ENCODE measurements around the gene HNRNPC.
A peak's percentile ranks its signal among the peaks of the same experiment; 100 is the strongest.

The HNRNPC gene

DNA sequence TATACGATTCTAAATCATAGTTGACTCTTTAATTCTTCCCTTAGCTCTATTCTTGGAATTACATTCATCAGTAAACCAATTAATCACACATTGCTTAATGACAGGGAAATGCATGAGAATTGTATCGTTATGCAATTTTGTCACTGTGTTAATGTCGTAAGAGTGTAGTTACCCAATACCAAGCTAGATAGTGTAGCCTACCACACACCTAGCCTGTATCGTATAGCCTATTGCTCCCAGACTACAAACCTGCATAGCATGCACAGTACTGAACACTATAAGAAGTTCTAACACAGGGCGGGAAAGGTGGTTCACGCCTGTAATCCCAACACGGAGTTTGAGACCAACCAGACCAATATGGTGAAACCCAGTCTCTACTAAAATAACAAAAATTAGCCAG, 24.7 kb downstream of the HNRNPC start:
- DNase-seq (ENCODE audit: extremely low spot score) = no peak
- ChIA-PET CTCF (interaction anchor here (0.6 kb wide), 1 partner anchor 379 kb away, joined by 4 read pairs; no protein-coding TSS in a partner anchor), POLR2A (interaction anchor here (1.1 to 1.9 kb wide), 2 partner anchors 9 to 11 kb away, joined by 5 read pairs; no protein-coding TSS in a partner anchor)
- TF ChIP-seq ZNF384 (IDR thresholded peaks at IDR 0.05) = no peak
- no peak for TF ChIP-seq NFRKB (IDR thresholded peaks at IDR 0.05)
- TF ChIP-seq SP1 (IDR thresholded peaks at IDR 0.05) = no peak
- TF ChIP-seq ARNT (IDR thresholded peaks at IDR 0.05) = no peak

- ChIA-PET POLR2A (interaction anchor here (1.4 kb wide), 1 partner anchor 66 kb away, joined by 3 read pairs; no protein-coding TSS in a partner anchor), CTCF (no interaction called here)
These were observed 27.9 kb downstream of the HNRNPC start for GRCh38 chr14:21241218-21241819.

DNA sequence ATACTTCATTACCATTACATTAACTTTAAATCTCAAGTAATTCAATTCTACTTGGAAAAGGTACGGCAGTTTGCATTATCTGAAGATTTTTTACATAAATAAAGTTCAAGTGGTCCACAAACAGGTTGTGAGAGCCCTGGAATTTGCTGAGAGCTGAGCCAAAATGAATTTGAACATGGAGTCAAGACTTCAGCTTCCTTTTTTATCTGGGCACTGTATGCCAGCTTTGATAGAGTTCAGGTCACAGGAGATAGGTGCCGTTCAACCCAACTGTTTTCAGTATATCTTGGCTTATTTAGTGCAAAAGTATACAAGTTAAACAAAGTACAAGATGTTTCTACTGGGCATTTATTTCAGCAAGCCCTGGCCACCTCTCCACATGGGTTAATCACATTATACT, 28.8 kb downstream of the HNRNPC start:
- DNase-seq (ENCODE audit: extremely low spot score) = no peak
- POLR2A ChIA-PET = interaction anchor here (0.7 kb wide), 1 partner anchor 25 kb away, joined by 3 read pairs; no protein-coding TSS in a partner anchor
- TF ChIP-seq ELF4 (IDR thresholded peaks at IDR 0.05) (no peak), FOXK2 (IDR thresholded peaks at IDR 0.05) (no peak), ZNF384 (IDR thresholded peaks at IDR 0.05) (no peak), LEF1 (IDR thresholded peaks at IDR 0.05; ENCODE audit: borderline replicate concordance) (no peak), FOXM1 (IDR thresholded peaks at IDR 0.05; ENCODE audit: borderline replicate concordance) (no peak), FOXA1 (IDR thresholded peaks at IDR 0.05) (no peak), TARDBP (IDR thresholded peaks at IDR 0.05) (no peak), PKNOX1 (IDR thresholded peaks at IDR 0.05) (no peak), NFRKB (IDR thresholded peaks at IDR 0.05) (no peak), CTBP1 (IDR thresholded peaks at IDR 0.05; ENCODE audit: borderline replicate concordance) (no peak), L3MBTL2 (conservative IDR thresholded peaks at IDR 0.05) (no peak)
- CTCF ChIA-PET = no interaction called here

More at GRCh38 chr14:21241218-21241819, 27.9 kb downstream of the HNRNPC start:
- no peak for TF ChIP-seq BHLHE40 (IDR thresholded peaks at IDR 0.05; ENCODE audit: borderline replicate concordance)
- no peak for TF ChIP-seq HDGF (IDR thresholded peaks at IDR 0.05; ENCODE audit: borderline replicate concordance)
- DNase-seq (ENCODE audit: extremely low spot score) = no peak

- CTCF ChIA-PET = interaction anchor here (0.6 kb wide), 1 partner anchor 17 kb away, joined by 4 read pairs; no protein-coding TSS in a partner anchor
- TF ChIP-seq SUZ12 (IDR thresholded peaks at IDR 0.05) (no peak), ELF4 (IDR thresholded peaks at IDR 0.05) (no peak), ARNT (IDR thresholded peaks at IDR 0.05) (no peak)
- POLR2A ChIA-PET = interaction anchor here (0.6 to 0.8 kb wide), 3 partner anchors 17 to 250 kb away, joined by 3 to 4 read pairs (median 3); partner anchors contain the start of gene ZNF219
- DNase-seq (ENCODE audit: extremely low spot score) = no peak
These were observed 30.3 kb downstream of the HNRNPC start for GRCh38 chr14:21238823-21239518.

DNA sequence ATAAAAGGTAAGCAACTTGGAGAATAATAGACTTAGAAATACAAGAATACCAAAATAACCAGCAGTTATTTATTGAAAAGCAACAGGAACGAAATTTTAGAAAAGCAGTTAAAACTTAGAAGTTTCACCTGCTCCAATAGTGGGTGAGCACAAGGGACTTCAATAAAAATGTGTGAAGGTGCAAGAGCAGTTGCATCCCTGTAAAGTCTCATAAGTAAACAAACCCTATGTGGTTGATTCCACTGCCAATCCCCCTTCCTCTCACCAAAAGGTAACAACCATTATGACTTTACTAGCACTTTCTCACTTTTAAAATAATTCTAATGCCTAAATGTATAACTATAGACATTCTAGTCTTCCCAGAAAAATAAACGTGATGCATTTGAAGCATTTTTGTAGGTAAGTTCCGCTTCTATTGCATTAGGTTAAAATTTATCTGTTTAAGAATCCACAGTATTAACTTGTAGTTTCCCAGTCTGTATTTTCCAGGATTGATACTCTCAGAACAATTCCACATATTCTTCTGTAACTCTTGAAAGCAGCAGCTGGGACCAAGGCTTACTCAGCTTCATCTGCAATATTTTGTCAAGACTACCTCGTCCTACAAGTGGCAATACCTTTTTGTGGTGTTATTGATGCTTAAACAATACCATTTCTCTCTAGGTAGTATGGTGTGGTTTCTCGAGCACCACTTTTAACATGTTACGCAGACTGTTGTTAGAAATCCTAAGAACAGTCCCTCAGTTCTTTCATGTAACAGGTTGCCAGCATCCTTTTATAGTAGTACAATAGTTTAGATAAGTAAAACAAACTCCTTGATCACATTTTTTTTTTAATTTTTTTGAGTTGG, 32.1 kb downstream of the HNRNPC start:
- POLR2A ChIA-PET = interaction anchor here (0.7 kb wide), 1 partner anchor 22 kb away, joined by 4 read pairs; no protein-coding TSS in a partner anchor
- TF ChIP-seq L3MBTL2 (conservative IDR thresholded peaks at IDR 0.05) = no peak
- no peak for TF ChIP-seq SP1 (IDR thresholded peaks at IDR 0.05)
- TF ChIP-seq ELF4 (IDR thresholded peaks at IDR 0.05) = no peak
- no peak for TF ChIP-seq BHLHE40 (IDR thresholded peaks at IDR 0.05; ENCODE audit: borderline replicate concordance)
- no peak for TF ChIP-seq ZNF384 (IDR thresholded peaks at IDR 0.05)
- no peak for TF ChIP-seq TARDBP (IDR thresholded peaks at IDR 0.05)
- no peak for DNase-seq (ENCODE audit: extremely low spot score)
- CTCF ChIA-PET = no interaction called here

DNA sequence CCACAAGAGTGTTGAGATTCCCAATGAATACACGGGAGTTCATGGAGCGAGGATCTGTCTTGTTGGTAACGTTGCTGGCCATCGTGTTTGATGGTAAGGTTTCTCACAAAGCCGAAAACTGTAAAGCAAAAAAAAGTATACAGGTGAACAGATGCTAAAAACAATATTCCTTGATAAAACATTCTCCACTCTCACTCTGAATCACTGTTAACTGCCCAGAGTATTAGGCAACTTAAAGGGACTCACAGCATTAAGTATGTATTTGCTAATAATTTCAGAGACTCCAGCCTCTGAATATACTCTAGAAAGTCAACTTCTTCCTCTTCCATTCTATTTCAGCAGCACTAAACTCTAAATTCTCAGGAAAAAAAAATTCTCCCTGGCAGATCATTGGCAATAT, 35.1 kb downstream of the HNRNPC start:
- CTCF ChIA-PET = interaction anchor here (1.2 kb wide), 1 partner anchor 31 kb away, joined by 3 read pairs; no protein-coding TSS in a partner anchor
- DNase-seq (ENCODE audit: extremely low spot score) = no peak
- POLR2A ChIA-PET = no interaction called here
- TF ChIP-seq HDGF (IDR thresholded peaks at IDR 0.05; ENCODE audit: borderline replicate concordance) (no peak), SUZ12 (IDR thresholded peaks at IDR 0.05) (no peak), ZNF384 (IDR thresholded peaks at IDR 0.05) (no peak), PKNOX1 (IDR thresholded peaks at IDR 0.05) (no peak), NFRKB (IDR thresholded peaks at IDR 0.05) (no peak), ARNT (IDR thresholded peaks at IDR 0.05) (no peak), L3MBTL2 (conservative IDR thresholded peaks at IDR 0.05) (no peak)

DNA sequence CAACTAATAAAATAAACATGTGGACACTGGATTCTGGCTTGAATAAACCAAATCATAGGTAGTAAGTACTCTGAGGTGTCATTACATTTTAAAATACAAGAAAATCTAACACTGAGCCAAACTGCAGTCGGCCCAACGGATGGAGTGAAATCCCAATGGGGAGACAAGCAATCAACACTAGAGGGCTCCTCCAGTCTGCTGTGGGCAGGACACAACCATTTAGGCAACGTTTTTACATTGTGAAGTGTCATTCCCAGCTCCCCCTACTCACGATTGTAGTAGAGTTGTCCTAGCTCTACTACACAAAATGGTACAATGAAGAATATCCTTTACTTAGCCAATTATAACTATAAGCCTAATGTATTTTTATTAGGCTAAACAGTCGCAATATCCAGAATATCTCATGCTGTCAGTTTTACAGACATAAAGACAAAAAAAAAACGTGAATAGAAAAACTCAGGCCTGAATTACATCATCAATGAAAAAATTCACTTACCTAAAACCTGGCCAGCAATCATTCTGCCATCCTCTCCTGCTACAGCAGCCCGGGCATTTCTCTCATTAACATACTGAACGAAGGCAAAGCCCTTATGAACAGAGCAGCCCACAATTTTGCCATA, 35.7 kb downstream of the HNRNPC start:
- TF ChIP-seq ELF4 (IDR thresholded peaks at IDR 0.05) = no peak
- ChIA-PET POLR2A (no interaction called here), CTCF (interaction anchor here (1.2 kb wide), 1 partner anchor 31 kb away, joined by 3 read pairs; no protein-coding TSS in a partner anchor)
- peak; percentile 19 for DNase-seq (ENCODE audit: extremely low spot score)
